Endothelial cell of umbilical vein (primary cell): Measurements from ENCODE around the gene RBMS2. TPM values are rescaled to one million over a fixed set of nuclear protein-coding genes. Genes with fewer than 3 reads are reported as not detected.

Experiments
- BruUV-seq: library from RNA; stranded (reverse); fragments of 400-500 nt; replicated peaks from 2 replicates; lab custom pipeline; 2021; lab: Mats Ljungman, UMichigan
- CTCF ChIA-PET: fragments of 300-600, 350-600 bp; sonication (Branson Sonifier 250); formaldehyde crosslinking; loops from one replicate; lab custom pipeline; 2021; ENCODE audit warnings: antibody characterized with exemption, inconsistent platforms; lab: Charles Lee
- POLR2A ChIA-PET: fragments of 300-600, 350-600 bp; sonication (Branson Sonifier 250); formaldehyde crosslinking; loops from one replicate; lab custom pipeline; 2021; ENCODE audit warnings: antibody characterized with exemption, inconsistent platforms; lab: Charles Lee
- DNase-seq: peaks from one replicate; pipeline ENCODE4 v3.0.0-alpha.2; 2011; ENCODE audit warnings: low read depth, low spot score
- FAIRE-seq: peaks from 2 replicates; lab custom pipeline; 2011; peaks lifted over from hg19 to GRCh38; lab: Jason Lieb, UNC
- H2AFZ ChIP-seq: 2 replicates; pipeline ENCODE4 v1.6.0; 2012; ENCODE audit warnings: low read depth, low read length, control low read depth, inconsistent platforms
- H3K27ac ChIP-seq: 2 replicates; pipeline ENCODE4 v1.5.1; 2011; ENCODE audit warnings: low read depth, mild to moderate bottlenecking, control low read depth, low read length, moderate library complexity; ENCODE audit not compliant: insufficient read depth
- H3K27me3 ChIP-seq, 2 experiments: 2 replicates each; pipeline versions ENCODE4 v1.6.0 to v1.6.1; 2011; ENCODE audit warnings: low read length in 2 of 2, mixed read lengths in 1 of 2; ENCODE audit not compliant: control insufficient read depth in 2 of 2, insufficient read depth in 2 of 2
- H3K36me3 ChIP-seq, 2 experiments: 2 replicates in 1 of 2; 3 replicates in 1 of 2; pipeline ENCODE4 v1.5.1; 2011; ENCODE audit warnings: low read length in 2 of 2, mild to moderate bottlenecking in 1 of 2, moderate library complexity in 1 of 2; ENCODE audit not compliant: control insufficient read depth in 2 of 2, insufficient read depth in 2 of 2; ENCODE audit errors: extremely low read depth in 1 of 2
- H3K4me1 ChIP-seq: 3 replicates; pipeline ENCODE4 v1.5.1; 2011; ENCODE audit warnings: mild to moderate bottlenecking, low read length; ENCODE audit not compliant: control insufficient read depth, insufficient read depth; ENCODE audit errors: extremely low read depth
- H3K4me2 ChIP-seq: 2 replicates; pipeline ENCODE4 v1.6.1; 2011; ENCODE audit warnings: low read length, control low read depth, mixed read lengths; ENCODE audit not compliant: insufficient read depth
- H3K4me3 ChIP-seq, 3 experiments: fragments of 200-600 bp in 1 of 3; sonication (generic), shearing (Covaris generic) in 1 of 3; replicated peaks in 1 of 3; 2 replicates each; pipeline ENCODE4 v1.5.1; 2011 to 2016; ENCODE audit warnings: control low read depth in 3 of 3, low read length in 3 of 3, mild to moderate bottlenecking in 2 of 3, inconsistent platforms in 1 of 3, low read depth in 1 of 3, moderate library complexity in 1 of 3; ENCODE audit not compliant: insufficient read depth in 1 of 3
- H3K79me2 ChIP-seq: 2 replicates; pipeline ENCODE4 v1.6.0; 2012; ENCODE audit warnings: low read length, inconsistent platforms; ENCODE audit not compliant: control insufficient read depth, insufficient read depth
- H3K9ac ChIP-seq: replicated peaks from 2 replicates; pipeline ENCODE3; 2011; ENCODE audit warnings: low read length, control low read depth; ENCODE audit not compliant: insufficient read depth; ENCODE audit errors: extremely low read depth
- H3K9me1 ChIP-seq: replicated peaks from 3 replicates; pipeline ENCODE4 v1.6.0; 2011; ENCODE audit warnings: mild to moderate bottlenecking, low read length; ENCODE audit not compliant: control insufficient read depth, insufficient read depth; ENCODE audit errors: extremely low read depth
- H3K9me3 ChIP-seq: replicated peaks from 2 replicates; pipeline ENCODE4 v1.5.1; 2012; ENCODE audit warnings: low read length, inconsistent platforms; ENCODE audit not compliant: control insufficient read depth, insufficient read depth
- H4K20me1 ChIP-seq: replicated peaks from 2 replicates; pipeline ENCODE3; 2011; ENCODE audit warnings: mild to moderate bottlenecking, low read length; ENCODE audit not compliant: control insufficient read depth, insufficient read depth; ENCODE audit errors: extremely low read depth
- EZH2 ChIP-seq: IDR thresholded peaks from 2 replicates; pipeline ENCODE4 v1.6.1; 2012; ENCODE audit warnings: borderline replicate concordance, low read depth, mild to moderate bottlenecking, moderate library complexity, low read length, inconsistent platforms; ENCODE audit not compliant: severe bottlenecking
- FOS ChIP-seq: IDR thresholded peaks from 2 replicates; pipeline ENCODE4 v1.6.1; 2011; ENCODE audit warnings: mild to moderate bottlenecking, low read length, moderate library complexity, borderline replicate concordance; ENCODE audit not compliant: insufficient read depth
- GATA2 ChIP-seq: IDR thresholded peaks from 2 replicates; pipeline ENCODE4 v1.7.0; 2011; ENCODE audit warnings: low read depth, mild to moderate bottlenecking, moderate library complexity, mixed read lengths, low read length; ENCODE audit not compliant: insufficient read length, insufficient read depth
- JUN ChIP-seq: IDR thresholded peaks from 2 replicates; pipeline ENCODE4 v1.6.1; 2011; ENCODE audit warnings: borderline replicate concordance, low read depth; ENCODE audit not compliant: insufficient read length, insufficient read depth
- MYC ChIP-seq: IDR thresholded peaks from one replicate; pipeline ENCODE4 v1.6.1; 2011; ENCODE audit warnings: mild to moderate bottlenecking, low read depth, low read length
- POLR2A ChIP-seq: IDR thresholded peaks from 2 replicates; pipeline ENCODE4 v1.6.1; 2012; ENCODE audit warnings: low read depth, mild to moderate bottlenecking, control low read depth, low read length
- POLR2AphosphoS5 ChIP-seq: IDR thresholded peaks from 2 replicates; pipeline ENCODE4 v1.6.1; 2012; ENCODE audit warnings: low read depth, mild to moderate bottlenecking, control low read depth, low read length, moderate library complexity; ENCODE audit not compliant: insufficient read depth
- dilution Hi-C: fragments of 300-500 bp; cut with MboI; formaldehyde crosslinking; loops from one replicate; pipeline ENCODE4 v1.15.0; 2019; ENCODE audit warnings: low sequenced_read_pairs; ENCODE audit not compliant: extremely low pct_ligation_motif_present
- intact Hi-C: fragments of 100-400 bp; cut with micrococcal nuclease; formaldehyde crosslinking; loops from one replicate; pipeline ENCODE4 v1.10.0; 2022
- polyA plus RNA-seq, 4 experiments: library from polyadenylated mRNA; depleted of rRNA in 3 of 4; stranded (reverse) in 3 of 4; unstranded in 1 of 4; fragments of >200 nt; gene quantifications; 2 replicates each; pipeline versions ENCODE4 v1.2.1 to v1.2.3, GENCODE V29; 2011 to 2012; ENCODE audit warnings: missing spikeins in 1 of 4
- total RNA-seq: library from RNA; stranded (reverse); gene quantifications from 2 replicates; pipeline ENCODE4 v1.2.3, GENCODE V29; 2021

The RBMS2 gene
- total and polyA plus RNA-seq, 2 donors (not counting 3 experiments of a cell fraction or from before 2014, with no cell fraction given): 66.8 to 103 TPM

- H2AFZ ChIP-seq: no peak overlapping the region
- no TSS peak for BruUV-seq
- H3K27ac ChIP-seq: no peak overlapping the region
- no peaks in the 10 kb centered on the region for H4K20me1 ChIP-seq
- H3K27me3 ChIP-seq: no peaks in the 10 kb centered on the region
- H3K36me3 ChIP-seq: peaks cover 7 to 11% of the 10 kb centered on the region in 2 experiments
- no peaks in the 10 kb centered on the region for H3K9me1 ChIP-seq
- FAIRE-seq (no peak), DNase-seq (no peak)
- POLR2A ChIA-PET: no interaction called here
- no peaks in the 10 kb centered on the region for H3K79me2 ChIP-seq
- CTCF ChIA-PET: interaction anchor here (1.1 kb wide), 2 partner anchors 11 to 65 kb away, joined by 4 to 7 read pairs; no protein-coding TSS in a partner anchor
- peaks cover 22% of the 10 kb centered on the region for H3K4me1 ChIP-seq
- intact Hi-C loops (no loop called here), dilution Hi-C loops (no loop called here)
- H3K9ac ChIP-seq: no peak overlapping the region
- no peak for TF ChIP-seq POLR2AphosphoS5
- TF ChIP-seq EZH2: no peak
- no peak for TF ChIP-seq MYC
- TF ChIP-seq POLR2A: no peak
- TF ChIP-seq JUN: no peak
- H3K4me2 ChIP-seq: no peak overlapping the region
- H3K4me3 ChIP-seq: no peak overlapping the region
- H3K9me3 ChIP-seq: no peaks in the 10 kb centered on the region
Measured at GRCh38 chr12:56578983-56579546, 57.4 kb downstream of the RBMS2 start.

GRCh38 chr12:56581418-56582145 lies 60.0 kb downstream of the RBMS2 start:
- ChIA-PET CTCF (interaction anchor here (1.4 to 2.2 kb wide), 6 partner anchors 8 to 67 kb away, joined by 5 to 22 read pairs (median 9); partner anchors contain the start of gene RBMS2), POLR2A (interaction anchor here (0.6 kb wide), 1 partner anchor 40 kb away, joined by 3 read pairs; no protein-coding TSS in a partner anchor)
- Histone ChIP-seq H3K79me2 (no peaks in the 10 kb centered on the region), H3K9me1 (no peaks in the 10 kb centered on the region), H3K36me3 (peaks cover 7 to 11% of the 10 kb centered on the region in 2 experiments), H4K20me1 (no peaks in the 10 kb centered on the region), H3K4me3 (no peak overlapping the region), H3K27me3 (no peaks in the 10 kb centered on the region), H3K9ac (no peak overlapping the region), H2AFZ (no peak overlapping the region), H3K4me1 (peaks cover 20% of the 10 kb centered on the region), H3K27ac (peak overlapping the region; percentile 63), H3K4me2 (peak overlapping the region; percentile 23), H3K9me3 (no peaks in the 10 kb centered on the region)
- FAIRE-seq: peak; percentile 90
- intact Hi-C loops (no loop called here), dilution Hi-C loops (no loop called here)
- peak; percentile 82 for DNase-seq
- BruUV-seq: no TSS peak
- peak; percentile 94 for TF ChIP-seq GATA2
- TF ChIP-seq JUN: peak; percentile 67
- TF ChIP-seq MYC: no peak
- TF ChIP-seq POLR2A: peak; percentile 18
- peak; percentile 75 for TF ChIP-seq POLR2AphosphoS5
- peak; percentile 96 for TF ChIP-seq FOS
